Stimulated activated CD4-positive, alpha-beta T cell treated with anti-CD3 and anti-CD28 coated beads, Interleukin-1b, Interleukin-23, amount 100 ng/mL, for 48 hours (primary cell): ENCODE data around the gene SUGCT.
"Not testable (repeated sequence)": the region's sequence is repeated elsewhere in the genome, so short reads cannot be mapped to it uniquely, and the experiment has no call there.

Experiments
- DNase-seq: peaks from one replicate; pipeline ENCODE4 v3.0.0-alpha.2; 2020

SUGCT gene

GRCh38 chr7:40134428-40135316 is at the start of gene SUGCT, which contains the start of gene MPLKIP:
Gene SUGCT, plus strand, starts transcription at chr7:40135005.
Gene MPLKIP, minus strand, starts transcription at chr7:40134622. Its CDS starts 55 bp downstream, at chr7:40134567.
- peak; percentile 85 for DNase-seq

DNA sequence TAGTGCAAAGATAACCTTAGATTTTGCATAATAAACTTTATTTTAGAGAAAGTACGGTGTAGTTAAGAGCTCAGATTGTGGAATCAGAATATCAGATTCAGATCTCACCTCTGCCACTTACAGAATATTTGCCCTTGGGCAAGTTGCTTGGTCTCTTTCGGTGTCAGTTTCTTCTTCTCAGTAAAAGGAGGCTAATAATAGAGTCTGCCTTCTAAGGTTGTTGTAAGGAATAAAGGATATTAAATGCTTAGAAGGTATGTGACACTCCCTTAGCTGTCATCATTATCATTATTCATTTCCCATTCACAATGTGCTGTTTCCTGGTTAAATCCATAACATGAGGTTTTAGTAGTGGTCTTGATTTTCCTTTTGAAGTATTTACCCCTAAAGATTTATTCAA is 42.6 kb upstream of the SUGCT start:
- DNase-seq: no peak

DNA sequence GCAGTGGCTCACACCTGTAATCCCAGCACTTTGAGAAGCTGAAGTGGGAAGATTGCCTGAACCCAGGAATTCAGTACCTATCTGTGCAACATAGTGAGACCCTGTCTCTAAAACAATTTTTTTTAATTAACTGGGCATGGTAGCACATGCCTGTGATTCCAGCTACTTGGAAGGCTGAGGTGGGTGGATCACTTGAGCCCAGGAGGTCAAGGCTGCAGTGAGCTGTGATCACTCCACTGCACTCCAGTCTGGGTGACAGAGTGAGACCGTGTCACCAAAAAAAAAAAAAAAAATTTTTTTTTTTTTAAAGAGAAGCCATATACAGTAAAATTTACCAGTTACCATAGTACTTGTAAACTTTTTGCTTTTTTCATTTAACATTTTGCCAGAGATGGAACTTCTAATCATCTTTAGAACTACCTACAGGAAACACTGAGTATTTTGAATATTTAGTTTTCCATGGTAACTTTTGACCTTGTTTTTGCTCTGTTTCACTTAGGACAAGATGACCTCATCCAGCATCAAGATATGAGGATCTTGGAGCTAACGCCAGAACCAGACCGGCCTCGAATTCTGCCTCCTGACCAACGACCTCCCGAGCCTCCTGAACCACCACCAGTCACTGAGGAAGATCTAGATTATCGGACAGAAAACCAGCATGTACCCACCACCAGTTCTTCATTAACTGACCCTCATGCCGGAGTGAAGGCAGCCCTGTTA is 41.0 kb upstream of the SUGCT start:
- DNase-seq: no peak

DNA sequence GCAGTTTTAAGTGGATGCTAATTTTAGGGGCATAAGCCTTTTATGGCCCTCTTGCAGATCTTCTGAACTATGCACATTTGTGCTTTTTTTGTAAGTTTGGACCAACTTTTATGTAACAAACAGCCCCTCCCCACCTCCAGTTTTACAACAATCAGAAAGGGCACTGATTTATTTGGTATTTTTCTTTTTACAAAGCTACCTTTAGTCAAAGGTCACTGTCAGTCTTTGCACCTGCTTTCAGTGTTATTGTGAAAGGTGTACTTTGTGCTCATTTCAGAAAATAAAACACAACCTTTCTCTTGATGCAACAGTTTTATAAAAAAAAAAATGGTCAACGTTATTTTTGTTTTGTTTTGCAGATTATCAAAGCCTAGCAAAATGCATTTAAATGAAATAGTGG is 39.6 kb upstream of the SUGCT start:
- DNase-seq: no peak

DNA sequence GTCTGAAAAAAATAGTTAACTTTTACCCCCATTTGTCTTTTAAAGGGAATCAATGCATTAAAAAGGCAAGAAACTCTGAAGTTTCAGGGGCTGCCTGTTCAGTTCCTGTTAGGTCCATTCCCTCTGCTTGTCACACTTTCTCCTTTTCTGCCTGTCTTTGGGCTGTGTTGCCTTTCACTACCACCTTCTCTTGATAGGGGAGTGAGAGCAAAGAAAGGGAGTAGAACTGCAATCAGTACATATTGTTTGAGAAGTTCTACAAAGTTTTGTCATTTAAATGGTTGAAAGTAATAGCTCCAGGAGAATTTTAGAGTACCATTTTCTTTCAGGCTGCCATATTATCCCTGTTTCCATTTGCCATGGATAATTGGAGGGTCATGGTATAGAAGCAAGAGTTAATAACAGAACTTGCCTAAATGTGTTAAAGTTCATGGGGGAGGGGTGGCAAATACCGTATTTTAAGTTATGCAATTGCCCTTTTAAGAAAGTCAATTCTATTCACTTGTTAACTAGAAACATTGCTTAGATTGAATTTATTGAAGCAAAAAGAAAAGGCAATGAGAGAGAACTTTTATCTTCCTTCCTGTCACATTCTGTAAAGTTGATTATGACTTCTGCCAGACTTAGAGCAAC is 39.0 kb upstream of the SUGCT start:
- no peak for DNase-seq

- DNase-seq: no peak
Observed at GRCh38 chr7:40097728-40098127, 37.1 kb upstream of the SUGCT start.

- no peak for DNase-seq
Observed at GRCh38 chr7:40098810-40099209, 36.0 kb upstream of the SUGCT start.

- no peak for DNase-seq
Observed at GRCh38 chr7:40099837-40100236, 35.0 kb upstream of the SUGCT start.

- no peak for DNase-seq
Observed at GRCh38 chr7:40101201-40101600, 33.6 kb upstream of the SUGCT start.

GRCh38 chr7:40102897-40103296 is 31.9 kb upstream of the SUGCT start:
- DNase-seq: no peak

DNA sequence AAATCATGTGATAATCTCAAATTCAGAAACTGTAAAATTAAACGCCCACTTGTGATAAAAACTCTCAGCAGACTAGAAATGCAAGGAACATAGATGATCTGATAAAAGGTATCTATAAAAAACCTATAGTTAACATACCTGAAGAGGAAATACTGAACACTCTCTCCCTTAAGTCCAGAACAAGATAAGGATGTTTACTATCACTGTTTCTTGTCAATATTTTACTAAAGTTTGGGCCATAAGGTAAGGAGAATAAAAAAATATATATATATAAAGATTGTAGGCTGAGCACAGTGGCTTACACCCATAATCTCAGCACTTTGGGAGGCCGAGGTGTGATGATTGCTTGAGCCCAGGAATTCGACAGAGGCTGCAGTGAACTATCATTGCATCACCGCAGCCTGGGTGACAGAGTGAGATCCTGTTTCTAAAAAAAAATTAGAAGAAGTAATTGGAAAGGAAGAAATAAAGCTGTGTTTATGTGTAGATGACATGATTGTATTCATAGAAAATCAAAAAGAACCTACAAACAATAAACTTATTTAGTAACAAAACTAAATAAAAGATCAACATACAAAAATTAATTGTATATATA is 28.8 kb upstream of the SUGCT start:
- DNase-seq: no peak

- DNase-seq: no peak
Observed at GRCh38 chr7:40115936-40116335, 18.9 kb upstream of the SUGCT start.

DNA sequence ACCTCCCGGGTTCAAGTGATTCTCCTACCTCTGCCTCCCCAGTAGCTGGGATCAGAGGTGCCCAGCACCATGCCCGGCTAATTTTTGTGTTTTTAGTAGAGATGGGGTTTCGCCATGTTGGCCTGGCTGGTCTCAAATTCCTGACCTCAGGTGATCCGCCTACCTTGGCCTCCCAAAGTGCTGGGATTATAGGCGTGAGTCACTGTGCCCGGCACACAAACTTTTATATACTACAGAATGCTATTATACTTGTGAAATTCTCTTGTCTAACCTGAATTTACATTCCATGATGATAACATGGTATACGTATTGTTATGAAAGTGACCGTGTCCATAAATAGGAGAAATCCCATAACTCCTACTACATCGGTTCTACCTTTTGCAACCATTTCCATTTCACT is 17.6 kb upstream of the SUGCT start:
- not testable (repeated sequence) for DNase-seq

- not testable (repeated sequence) for DNase-seq
Observed at GRCh38 chr7:40118201-40118600, 16.6 kb upstream of the SUGCT start.

- no peak for DNase-seq
Observed at GRCh38 chr7:40120020-40120419, 14.8 kb upstream of the SUGCT start.

DNA sequence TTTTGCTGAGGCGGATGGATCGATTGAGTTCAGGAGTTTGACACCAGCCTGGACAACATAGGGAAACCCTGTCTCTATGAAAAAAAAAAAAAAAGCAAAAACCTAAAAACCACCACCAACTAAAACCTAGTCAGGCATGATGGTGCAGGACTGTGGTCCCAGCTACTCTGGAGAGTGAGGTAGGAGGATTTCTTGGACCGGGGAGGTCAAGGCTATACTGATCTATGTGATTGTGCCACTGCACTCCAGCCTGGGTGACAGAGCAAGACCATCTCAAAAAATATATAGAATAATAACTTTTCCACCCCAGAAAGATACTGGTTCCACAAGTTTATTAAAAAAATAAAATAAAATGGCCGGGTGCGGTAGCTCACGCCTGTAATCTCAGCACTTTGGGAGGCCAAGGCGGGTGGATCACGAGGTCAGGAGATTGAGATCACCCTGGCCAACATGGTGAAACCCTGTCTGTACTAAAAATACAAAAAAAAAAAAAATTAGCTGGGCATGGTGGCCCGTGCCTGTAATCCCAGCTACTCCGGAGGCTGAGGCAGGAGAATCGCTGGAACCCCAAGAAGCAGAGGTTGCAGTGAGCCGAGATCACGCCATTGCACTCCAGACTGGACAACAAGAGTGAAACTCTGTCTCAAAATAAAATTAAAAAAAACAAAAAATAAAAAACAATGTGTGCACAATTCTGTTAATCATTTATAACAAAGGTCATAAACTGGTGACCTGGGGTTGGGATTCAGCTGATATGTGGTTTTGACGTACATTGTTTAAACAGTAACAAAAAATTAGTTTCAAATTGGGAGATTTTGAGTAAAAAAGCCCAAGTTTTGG is 12.5 kb upstream of the SUGCT start:
- not testable (repeated sequence) for DNase-seq

DNA sequence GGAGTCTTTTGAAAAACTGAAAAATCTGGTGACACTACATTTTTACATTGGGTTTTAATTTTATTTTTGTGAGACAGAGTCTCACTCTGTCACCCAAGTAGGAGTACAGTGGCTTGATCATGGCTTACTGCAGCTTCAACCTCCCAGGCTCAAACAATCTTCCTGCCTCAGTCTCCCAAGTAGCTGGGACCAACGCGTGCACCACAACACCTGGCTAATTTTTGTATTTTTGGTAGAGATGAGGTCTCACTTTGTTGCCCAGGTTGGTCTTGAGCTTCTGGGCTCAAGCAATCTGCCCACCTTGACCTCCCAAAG is 11.9 kb upstream of the SUGCT start:
- DNase-seq: no peak

DNA sequence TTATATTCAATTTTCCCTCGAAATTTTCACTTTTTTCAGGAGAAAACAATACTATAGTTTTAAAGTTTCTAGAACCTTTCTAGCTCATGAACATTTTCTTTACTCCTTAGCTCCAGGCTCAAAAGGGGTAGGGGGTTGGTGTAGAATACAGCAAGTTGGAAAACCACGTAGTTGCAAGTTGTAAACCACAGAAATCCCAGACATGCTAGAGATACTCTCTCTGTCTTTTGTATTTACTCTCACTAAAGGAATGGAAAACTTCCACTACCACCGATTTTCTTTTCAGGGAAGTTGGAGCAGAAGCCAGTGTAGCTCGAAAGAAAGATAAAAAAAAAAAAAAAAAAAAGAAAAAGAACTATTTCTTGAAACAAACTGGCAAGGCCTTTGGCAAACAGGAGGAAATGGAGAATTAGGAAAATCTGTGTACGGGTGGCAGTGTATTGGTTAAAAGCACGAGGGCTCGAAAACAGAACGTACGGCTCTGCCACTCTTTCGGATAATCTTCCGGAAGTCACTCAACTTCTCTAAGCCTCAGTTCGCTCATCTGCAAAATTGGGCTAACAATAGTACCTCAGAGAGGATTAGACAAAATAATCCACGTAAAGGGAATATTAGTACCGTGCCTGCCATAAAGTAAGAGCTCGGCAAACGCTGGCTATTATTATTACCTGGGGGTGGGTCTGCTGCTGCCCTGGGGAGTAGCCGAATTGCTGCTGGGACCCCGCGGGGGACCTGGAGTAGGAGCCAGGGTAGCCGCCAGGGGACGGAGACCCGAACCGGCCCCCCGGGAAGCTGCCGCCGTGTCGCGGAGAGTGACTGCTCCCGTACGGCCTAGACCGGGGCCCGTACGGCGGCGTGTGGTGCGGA is 1.0 kb upstream of the SUGCT start:
- DNase-seq: no peak

GRCh38 chr7:40135317-40135610 is 459 bp downstream of the SUGCT start:
- no peak for DNase-seq

GRCh38 chr7:40137563-40137962 is 2.8 kb downstream of the SUGCT start:
- no peak for DNase-seq

DNA sequence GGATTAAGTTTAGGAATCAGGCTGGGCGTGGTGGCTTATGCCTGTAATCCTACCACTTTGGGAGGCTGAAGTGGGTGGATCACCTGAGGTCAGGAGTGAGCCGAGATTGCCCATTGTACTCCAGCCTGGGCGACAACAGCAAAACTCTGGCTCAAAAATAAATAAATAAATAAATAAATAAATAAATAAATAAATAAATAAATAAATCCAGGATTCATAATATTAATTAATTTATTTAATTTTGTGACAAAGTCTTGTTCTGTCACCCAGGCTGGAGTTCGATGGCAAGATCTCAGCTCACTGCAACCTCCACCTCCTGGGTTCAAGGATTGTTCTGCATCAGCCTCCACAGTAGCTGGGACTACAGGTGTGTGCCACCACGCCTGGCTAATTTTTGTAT is 4.2 kb downstream of the SUGCT start:
- DNase-seq: no peak

GRCh38 chr7:40139891-40140290 is 5.1 kb downstream of the SUGCT start:
- DNase-seq: not testable (repeated sequence)
